Panc1 (cell line): ENCODE results near the gene KAZN. TPM values are rescaled to one million over a fixed set of nuclear protein-coding genes. Genes with fewer than 3 reads are reported as not detected.
"Not testable (repeated sequence)": the region's sequence is repeated elsewhere in the genome, so short reads cannot be mapped to it uniquely, and the experiment has no call there.

Source experiments
- ATAC-seq: fragments of 200-7000 bp; cut with Tn5 transposase; 2 replicates; pipeline ENCODE4 v1.9.1; 2020; ENCODE audit warnings: mild to moderate bottlenecking, moderate library complexity
- BruUV-seq: library from RNA; stranded (reverse); fragments of 400-500 nt; replicated peaks from 2 replicates; lab custom pipeline; 2021; lab: Mats Ljungman, UMichigan
- CTCF ChIA-PET: fragments of 300-600 bp; sonication (Branson Sonifier 250); formaldehyde crosslinking; loops from one replicate; lab custom pipeline; 2022; ENCODE audit warnings: antibody characterized with exemption; lab: Charles Lee
- POLR2A ChIA-PET: fragments of 300-600 bp; sonication (Branson Sonifier 250); formaldehyde crosslinking; loops from one replicate; lab custom pipeline; 2022; ENCODE audit warnings: antibody characterized with exemption; lab: Charles Lee
- DNase-seq: peaks from one replicate; pipeline ENCODE4 v3.0.0-alpha.2; 2010; ENCODE audit warnings: low read depth, low spot score
- H3K27ac ChIP-seq: 2 replicates; pipeline ENCODE4 v1.5.1; 2011; ENCODE audit warnings: mild to moderate bottlenecking, low read length, inconsistent platforms
- H3K27me3 ChIP-seq: fragments of 200-500 bp; sonication (Bioruptor generic); 2 replicates; pipeline ENCODE4 v1.6.0; 2014; ENCODE audit warnings: low read length, inconsistent platforms; ENCODE audit not compliant: control insufficient read depth, insufficient read depth
- H3K36me3 ChIP-seq: fragments of 200-500 bp; sonication (Bioruptor generic); 2 replicates; pipeline ENCODE4 v1.5.1; 2014; ENCODE audit warnings: inconsistent platforms, mild to moderate bottlenecking, low read length, moderate library complexity; ENCODE audit not compliant: control insufficient read depth, insufficient read depth
- H3K4me1 ChIP-seq: 2 replicates; pipeline ENCODE4 v1.5.1; 2011; ENCODE audit warnings: inconsistent platforms, mild to moderate bottlenecking, low read length, moderate library complexity; ENCODE audit not compliant: control insufficient read depth, insufficient read depth
- H3K4me3 ChIP-seq, 2 experiments: 2 replicates each; pipeline ENCODE4 v1.5.1; 2011 to 2012; ENCODE audit warnings: low read depth in 2 of 2, low read length in 2 of 2, mild to moderate bottlenecking in 2 of 2, inconsistent platforms in 1 of 2, moderate library complexity in 1 of 2
- H3K9me3 ChIP-seq: fragments of 200-500 bp; sonication (Bioruptor generic); 2 replicates; pipeline ENCODE4 v1.5.1; 2014; ENCODE audit warnings: low read depth, mild to moderate bottlenecking, inconsistent platforms, low read length, moderate library complexity; ENCODE audit not compliant: control insufficient read depth, insufficient read depth
- CTCF ChIP-seq: fragments of 450-650 bp; IDR thresholded peaks from 2 replicates; pipeline ENCODE4 v1.5.1; 2017; ENCODE audit warnings: mild to moderate bottlenecking
- POLR2AphosphoS5 ChIP-seq: IDR thresholded peaks from 2 replicates; pipeline ENCODE4 v1.6.1; 2012; ENCODE audit warnings: mild to moderate bottlenecking, low read depth, low read length, moderate library complexity
- REST ChIP-seq, 2 experiments: IDR thresholded peaks; 2 replicates each; pipeline ENCODE4 v1.6.1; 2011 to 2012; ENCODE audit warnings: low read depth in 2 of 2, control low read depth in 1 of 2, low read length in 1 of 2, mild to moderate bottlenecking in 1 of 2, moderate library complexity in 1 of 2; ENCODE audit not compliant: insufficient read depth in 1 of 2
- SIN3A ChIP-seq: IDR thresholded peaks from 2 replicates; pipeline ENCODE4 v1.6.1; 2012; ENCODE audit warnings: low read depth, mild to moderate bottlenecking, low read length, moderate library complexity, borderline replicate concordance; ENCODE audit not compliant: insufficient read depth
- TCF7L2 ChIP-seq: IDR thresholded peaks from 2 replicates; pipeline ENCODE4 v1.6.1; 2011; ENCODE audit warnings: mild to moderate bottlenecking, low read depth, low read length, inconsistent platforms
- in situ Hi-C: cut with HindIII; loops from 2 replicates; pipeline ENCODE4 v1.10.0; 2016; ENCODE audit warnings: low sequenced_read_pairs, low pct_unique_long_range_greater_than_20kb
- intact Hi-C: fragments of 100-400 bp; cut with micrococcal nuclease; formaldehyde crosslinking; loops from one replicate; pipeline ENCODE4 v1.10.0; 2022; ENCODE audit not compliant: unreplicated experiment
- total RNA-seq: library from RNA; stranded (reverse); gene quantifications from one replicate; pipeline ENCODE4 v1.2.1, GENCODE V29; 2021; ENCODE audit not compliant: unreplicated experiment

KAZN gene
- total RNA-seq, 1 experiment from 2014 or later, result 6.6 TPM

- BruUV-seq, result no TSS peak
- no peaks in the 10 kb centered on the region for H3K4me1 ChIP-seq
- no peak overlapping the region for H3K4me3 ChIP-seq
- TF ChIP-seq REST (IDR thresholded peaks at IDR 0.05; ENCODE audit: insufficient read depth in 1 of 2, low read depth in 2 of 2, low read length in 1 of 2) (no peak), CTCF (no peak), SIN3A (no peak), POLR2AphosphoS5 (no peak), TCF7L2 (no peak)
- intact Hi-C loops, result no loop called here
- no peak for ATAC-seq
- ChIA-PET POLR2A (no interaction called here), CTCF (no interaction called here)
- no peak for DNase-seq
- no peaks in the 10 kb centered on the region for H3K36me3 ChIP-seq
- no peaks in the 10 kb centered on the region; the same call in 1 of the 2 replicates for H3K27me3 ChIP-seq
- in situ Hi-C loops, result no loop called here
- no peaks in the 10 kb centered on the region for H3K9me3 ChIP-seq
- H3K27ac ChIP-seq, result no peak overlapping the region
Observed at GRCh38 chr1:14578156-14578555, 20.3 kb upstream of the KAZN start.

GRCh38 chr1:14580295-14580694 is 18.2 kb upstream of the KAZN start:
- ATAC-seq, H3K4me1 ChIP-seq, H3K9me3 ChIP-seq, BruUV-seq, H3K4me3 ChIP-seq, H3K27ac ChIP-seq, H3K36me3 ChIP-seq, intact Hi-C loops, H3K27me3 ChIP-seq, in situ Hi-C loops, DNase-seq, POLR2A ChIA-PET, CTCF ChIA-PET: not testable (repeated sequence)

GRCh38 chr1:14580986-14581385 is 17.5 kb upstream of the KAZN start:
- intact Hi-C loops (no loop called here), in situ Hi-C loops (no loop called here)
- ATAC-seq (no peak), DNase-seq (no peak)
- POLR2A ChIA-PET, result no interaction called here
- Histone ChIP-seq H3K27me3 (no peaks in the 10 kb centered on the region; the same call in 1 of the 2 replicates), H3K4me1 (no peaks in the 10 kb centered on the region), H3K9me3 (no peaks in the 10 kb centered on the region), H3K4me3 (no peak overlapping the region), H3K36me3 (no peaks in the 10 kb centered on the region), H3K27ac (no peak overlapping the region)
- no TSS peak for BruUV-seq
- TF ChIP-seq CTCF (no peak), SIN3A (no peak), POLR2AphosphoS5 (no peak), TCF7L2 (no peak)
- CTCF ChIA-PET, result no interaction called here
